Measurements from ENCODE around the gene PCDHB3. TPM values are rescaled to one million over a fixed set of nuclear protein-coding genes. Genes with fewer than 3 reads are reported as not detected.
A peak's percentile ranks its signal among the peaks of the same experiment; 100 is the strongest.
"Not testable (repeated sequence)": the region's sequence is repeated elsewhere in the genome, so short reads cannot be mapped to it uniquely, and the experiment has no call there.

Gene PCDHB3
- total RNA-seq, 2 donors from 2014 or later = not detected

GRCh38 chr5:141105350-141105749, 5.1 kb downstream of the PCDHB3 start:
- no peaks in the 10 kb centered on the region for H3K9me3 Mint-ChIP-seq
- H3K4me1 Mint-ChIP-seq (ENCODE audit: low read depth in 2 of 2) = no peaks in the 10 kb centered on the region
- peaks cover 0 to 1% of the 10 kb centered on the region in 2 donors for H3K27me3 Mint-ChIP-seq
- no peak overlapping the region for H3K27ac Mint-ChIP-seq
- no peak overlapping the region for H3K4me3 Mint-ChIP-seq
- H3K36me3 Mint-ChIP-seq = peaks cover 2% of the 10 kb centered on the region
- DNase-seq (ENCODE audit: low spot score) (no peak), ATAC-seq (no peak)

GRCh38 chr5:141119250-141119649, 19.0 kb downstream of the PCDHB3 start:
- DNase-seq (ENCODE audit: low spot score) = no peak
- no peaks in the 10 kb centered on the region for H3K4me1 Mint-ChIP-seq (ENCODE audit: low read depth in 2 of 2)
- H3K36me3 Mint-ChIP-seq = peaks cover 15% of the 10 kb centered on the region
- H3K9me3 Mint-ChIP-seq = peaks cover 5% of the 10 kb centered on the region
- no peaks in the 10 kb centered on the region for H3K27me3 Mint-ChIP-seq
- no peak for ATAC-seq
- H3K27ac Mint-ChIP-seq = no peak overlapping the region
- H3K4me3 Mint-ChIP-seq = no peak overlapping the region

- DNase-seq (ENCODE audit: low spot score) (no peak), ATAC-seq (no peak)
- H3K27me3 Mint-ChIP-seq = no peaks in the 10 kb centered on the region
- H3K27ac Mint-ChIP-seq = no peak within 1 kb of the TSS
- no peak within 1 kb of the TSS for H3K4me3 Mint-ChIP-seq
- H3K36me3 Mint-ChIP-seq = peaks cover 6% of the 10 kb centered on the region
- no peaks in the 10 kb centered on the region for H3K4me1 Mint-ChIP-seq (ENCODE audit: low read depth in 2 of 2)
- no peaks in the 10 kb centered on the region for H3K9me3 Mint-ChIP-seq
Measured at GRCh38 chr5:141121563-141121962, 21.3 kb downstream of the PCDHB3 start, which contains the start of gene PCDHB4. Gene PCDHB4, plus strand, starts transcription at chr5:141121818. Its CDS starts 181 bp downstream, at chr5:141121999.

- no peaks in the 10 kb centered on the region for H3K4me1 Mint-ChIP-seq (ENCODE audit: low read depth in 2 of 2)
- no peaks in the 10 kb centered on the region for H3K27me3 Mint-ChIP-seq
- H3K27ac Mint-ChIP-seq = no peak overlapping the region
- ATAC-seq (no peak), DNase-seq (ENCODE audit: low spot score) (no peak)
- H3K9me3 Mint-ChIP-seq = no peaks in the 10 kb centered on the region
- no peak overlapping the region for H3K4me3 Mint-ChIP-seq
- peaks cover 6% of the 10 kb centered on the region for H3K36me3 Mint-ChIP-seq
Measured at GRCh38 chr5:141121985-141122384, 21.7 kb downstream of the PCDHB3 start.

- not testable (repeated sequence) for H3K9me3 Mint-ChIP-seq; DNase-seq (ENCODE audit: low spot score); ATAC-seq; H3K27me3 Mint-ChIP-seq; H3K27ac Mint-ChIP-seq; H3K4me1 Mint-ChIP-seq (ENCODE audit: low read depth in 2 of 2); H3K36me3 Mint-ChIP-seq; H3K4me3 Mint-ChIP-seq
Measured at GRCh38 chr5:141123396-141124135, 23.3 kb downstream of the PCDHB3 start.

- no peaks in the 10 kb centered on the region for H3K4me1 Mint-ChIP-seq (ENCODE audit: low read depth in 2 of 2)
- H3K27ac Mint-ChIP-seq = no peak overlapping the region
- H3K27me3 Mint-ChIP-seq = no peaks in the 10 kb centered on the region
- peaks cover 3% of the 10 kb centered on the region for H3K9me3 Mint-ChIP-seq
- DNase-seq (ENCODE audit: low spot score) = no peak
- peaks cover 6% of the 10 kb centered on the region for H3K36me3 Mint-ChIP-seq
- H3K4me3 Mint-ChIP-seq = no peak overlapping the region
- ATAC-seq = no peak
Measured at GRCh38 chr5:141127305-141127704, 27.0 kb downstream of the PCDHB3 start.

- no peak within 1 kb of the TSS for H3K27ac Mint-ChIP-seq
Measured at GRCh38 chr5:141135030-141135717, 34.9 kb downstream of the PCDHB3 start, which contains the start of gene PCDHB5. Gene PCDHB5, plus strand, starts transcription at chr5:141135206. Its CDS starts 229 bp downstream, at chr5:141135435.

GRCh38 chr5:141135718-141136266, 35.5 kb downstream of the PCDHB3 start:
- no peak overlapping the region for H3K27ac Mint-ChIP-seq
- peaks cover 13% of the 10 kb centered on the region for H3K36me3 Mint-ChIP-seq
- H3K27me3 Mint-ChIP-seq = peaks cover 0 to 14% of the 10 kb centered on the region in 2 donors
- DNase-seq (ENCODE audit: low spot score) (no peak), ATAC-seq (no peak)
- H3K4me3 Mint-ChIP-seq = no peak overlapping the region
- peaks cover 15% of the 10 kb centered on the region for H3K9me3 Mint-ChIP-seq
- peaks cover 0 to 3% of the 10 kb centered on the region in 2 donors for H3K4me1 Mint-ChIP-seq (ENCODE audit: low read depth in 2 of 2)

More at GRCh38 chr5:141135030-141135717, 34.9 kb downstream of the PCDHB3 start, which contains the start of gene PCDHB5:
- H3K4me3 Mint-ChIP-seq = peak within 1 kb of the TSS; percentile 34
- peaks cover 15% of the 10 kb centered on the region for H3K9me3 Mint-ChIP-seq
- no peak for ATAC-seq
- peaks cover 0 to 14% of the 10 kb centered on the region in 2 donors for H3K27me3 Mint-ChIP-seq
- no peak for DNase-seq (ENCODE audit: low spot score)
- peaks cover 13% of the 10 kb centered on the region for H3K36me3 Mint-ChIP-seq
- peaks cover 0 to 3% of the 10 kb centered on the region in 2 donors for H3K4me1 Mint-ChIP-seq (ENCODE audit: low read depth in 2 of 2)

GRCh38 chr5:141137346-141137745, 37.1 kb downstream of the PCDHB3 start:
- Mint-ChIP-seq H3K36me3 (peaks cover 20% of the 10 kb centered on the region), H3K27me3 (peaks cover 0 to 23% of the 10 kb centered on the region in 2 donors), H3K9me3 (peaks cover 18% of the 10 kb centered on the region)
- not testable (repeated sequence) for H3K27ac Mint-ChIP-seq; ATAC-seq; H3K4me3 Mint-ChIP-seq; DNase-seq (ENCODE audit: low spot score); H3K4me1 Mint-ChIP-seq (ENCODE audit: low read depth in 2 of 2)

GRCh38 chr5:141149812-141150211, 49.5 kb downstream of the PCDHB3 start, which contains the start of gene PCDHB6:
Gene PCDHB6, plus strand, starts transcription at chr5:141150057. Its CDS starts 201 bp downstream, at chr5:141150258.
- Mint-ChIP-seq H3K9me3 (peaks cover 6% of the 10 kb centered on the region), H3K27ac (no peak within 1 kb of the TSS), H3K36me3 (peaks cover 10% of the 10 kb centered on the region), H3K4me1 (ENCODE audit: low read depth in 2 of 2) (no peaks in the 10 kb centered on the region), H3K4me3 (no peak within 1 kb of the TSS), H3K27me3 (peaks cover 0 to 23% of the 10 kb centered on the region in 2 donors)
- DNase-seq (ENCODE audit: low spot score) = no peak
- ATAC-seq = no peak

GRCh38 chr5:141150224-141150992, 50.1 kb downstream of the PCDHB3 start:
- no peaks in the 10 kb centered on the region for H3K4me1 Mint-ChIP-seq (ENCODE audit: low read depth in 2 of 2)
- DNase-seq (ENCODE audit: low spot score) (no peak), ATAC-seq (no peak)
- peaks cover 6% of the 10 kb centered on the region for H3K9me3 Mint-ChIP-seq
- no peak overlapping the region for H3K4me3 Mint-ChIP-seq
- H3K27me3 Mint-ChIP-seq = peaks cover 0 to 23% of the 10 kb centered on the region in 2 donors
- H3K36me3 Mint-ChIP-seq = peaks cover 10% of the 10 kb centered on the region
- no peak overlapping the region for H3K27ac Mint-ChIP-seq

GRCh38 chr5:141150993-141151325, 50.7 kb downstream of the PCDHB3 start:
- no peak overlapping the region for H3K4me3 Mint-ChIP-seq
- H3K27ac Mint-ChIP-seq = no peak overlapping the region
- peaks cover 10% of the 10 kb centered on the region for H3K36me3 Mint-ChIP-seq
- DNase-seq (ENCODE audit: low spot score) (no peak), ATAC-seq (no peak)
- no peaks in the 10 kb centered on the region for H3K4me1 Mint-ChIP-seq (ENCODE audit: low read depth in 2 of 2)
- peaks cover 0 to 20% of the 10 kb centered on the region in 2 donors for H3K27me3 Mint-ChIP-seq
- peaks cover 4% of the 10 kb centered on the region for H3K9me3 Mint-ChIP-seq

GRCh38 chr5:141151632-141152031, 51.4 kb downstream of the PCDHB3 start:
- Mint-ChIP-seq H3K36me3 (peaks cover 13% of the 10 kb centered on the region), H3K27me3 (peaks cover under 1 to 16% of the 10 kb centered on the region in 2 donors)
- not testable (repeated sequence) for H3K27ac Mint-ChIP-seq; H3K9me3 Mint-ChIP-seq; H3K4me3 Mint-ChIP-seq; ATAC-seq; H3K4me1 Mint-ChIP-seq (ENCODE audit: low read depth in 2 of 2); DNase-seq (ENCODE audit: low spot score)

Measured in natural killer cell treated with Interleukin-12 subunit alpha and Interleukin-12 subunit beta and Interleukin-15 and Interleukin-18, amount 100 ng/mL, for 72 hours (primary cell).